Rectal smooth muscle tissue (tissue), 1 donor: ENCODE results near the gene TARBP1.

Experiments
- H3K27ac ChIP-seq: one replicate; pipeline ENCODE4 v1.7.0; 2013; ENCODE audit warnings: low read depth, low read length, inconsistent platforms
- H3K27me3 ChIP-seq: one replicate; pipeline ENCODE4 v1.7.0; 2013; ENCODE audit warnings: low read length; ENCODE audit not compliant: control insufficient read depth, insufficient read depth
- H3K36me3 ChIP-seq: one replicate; pipeline ENCODE4 v1.7.0; 2013; ENCODE audit warnings: low read length; ENCODE audit not compliant: control insufficient read depth, insufficient read depth
- H3K4me1 ChIP-seq: one replicate; pipeline ENCODE4 v1.7.0; 2013; ENCODE audit warnings: low read length; ENCODE audit not compliant: control insufficient read depth, insufficient read depth
- H3K4me3 ChIP-seq: one replicate; pipeline ENCODE4 v1.7.0; 2013; ENCODE audit warnings: low read length
- H3K9ac ChIP-seq: one replicate; pipeline ENCODE4 v1.7.0; 2013; ENCODE audit warnings: low read length

The TARBP1 gene

GRCh38 chr1:234486858-234487840, 8.2 kb upstream of the TARBP1 start:
- Histone ChIP-seq H3K4me3 (no peak overlapping the region), H3K9ac (no peak overlapping the region), H3K27ac (no peak overlapping the region), H3K27me3 (no peaks in the 10 kb centered on the region), H3K4me1 (peaks cover 6% of the 10 kb centered on the region), H3K36me3 (no peaks in the 10 kb centered on the region)

GRCh38 chr1:234484991-234485739, 6.2 kb upstream of the TARBP1 start:
- H3K36me3 ChIP-seq, result no peaks in the 10 kb centered on the region
- peaks cover 6% of the 10 kb centered on the region for H3K4me1 ChIP-seq
- no peak overlapping the region for H3K4me3 ChIP-seq
- no peak overlapping the region for H3K27ac ChIP-seq
- H3K27me3 ChIP-seq, result no peaks in the 10 kb centered on the region
- no peak overlapping the region for H3K9ac ChIP-seq

- H3K27ac ChIP-seq, result no peak overlapping the region
Observed at GRCh38 chr1:234484218-234484617, 5.2 kb upstream of the TARBP1 start.

GRCh38 chr1:234481771-234482170, 2.8 kb upstream of the TARBP1 start:
- H3K9ac ChIP-seq, result no peak overlapping the region
- H3K4me3 ChIP-seq, result no peak overlapping the region
- no peak overlapping the region for H3K27ac ChIP-seq
- no peaks in the 10 kb centered on the region for H3K27me3 ChIP-seq
- H3K4me1 ChIP-seq, result peaks cover 2% of the 10 kb centered on the region
- H3K36me3 ChIP-seq, result no peaks in the 10 kb centered on the region

More at GRCh38 chr1:234484218-234484617, 5.2 kb upstream of the TARBP1 start:
- Histone ChIP-seq H3K9ac (no peak overlapping the region), H3K4me1 (peaks cover 6% of the 10 kb centered on the region), H3K27me3 (no peaks in the 10 kb centered on the region), H3K36me3 (no peaks in the 10 kb centered on the region), H3K4me3 (no peak overlapping the region)

- Histone ChIP-seq H3K36me3 (no peaks in the 10 kb centered on the region), H3K4me3 (no peak overlapping the region), H3K27ac (no peak overlapping the region), H3K9ac (no peak overlapping the region), H3K27me3 (no peaks in the 10 kb centered on the region), H3K4me1 (peaks cover 2% of the 10 kb centered on the region)
Observed at GRCh38 chr1:234479866-234480265, 887 bp upstream of the TARBP1 start.

- H3K9ac ChIP-seq, result no peak overlapping the region
Observed at GRCh38 chr1:234479310-234479559, 256 bp upstream of the TARBP1 start.

GRCh38 chr1:234478152-234478480, 863 bp downstream of the TARBP1 start:
- peak overlapping the region; percentile 96 for H3K4me3 ChIP-seq
- H3K36me3 ChIP-seq, result no peaks in the 10 kb centered on the region
- H3K27me3 ChIP-seq, result no peaks in the 10 kb centered on the region
- peak overlapping the region; percentile 69 for H3K9ac ChIP-seq
- H3K4me1 ChIP-seq, result peaks cover 2% of the 10 kb centered on the region
- H3K27ac ChIP-seq, result peak overlapping the region; percentile 80

More at GRCh38 chr1:234479310-234479559, 256 bp upstream of the TARBP1 start:
- H3K27ac ChIP-seq, result peak overlapping the region; percentile 63
- peak overlapping the region; percentile 96 for H3K4me3 ChIP-seq
- H3K36me3 ChIP-seq, result no peaks in the 10 kb centered on the region
- H3K4me1 ChIP-seq, result peaks cover 2% of the 10 kb centered on the region
- H3K27me3 ChIP-seq, result no peaks in the 10 kb centered on the region

GRCh38 chr1:234477386-234478151, 1.4 kb downstream of the TARBP1 start:
- no peaks in the 10 kb centered on the region for H3K27me3 ChIP-seq
- H3K27ac ChIP-seq, result peak overlapping the region; percentile 80
- H3K4me1 ChIP-seq, result peaks cover 2% of the 10 kb centered on the region
- H3K9ac ChIP-seq, result peak overlapping the region; percentile 69
- peak overlapping the region; percentile 96 for H3K4me3 ChIP-seq
- no peaks in the 10 kb centered on the region for H3K36me3 ChIP-seq

GRCh38 chr1:234476172-234476571, 2.8 kb downstream of the TARBP1 start:
- no peaks in the 10 kb centered on the region for H3K36me3 ChIP-seq
- no peak overlapping the region for H3K9ac ChIP-seq
- no peaks in the 10 kb centered on the region for H3K27me3 ChIP-seq
- H3K4me3 ChIP-seq, result no peak overlapping the region
- peaks cover 2% of the 10 kb centered on the region for H3K4me1 ChIP-seq
- no peak overlapping the region for H3K27ac ChIP-seq

- H3K27me3 ChIP-seq, result no peaks in the 10 kb centered on the region
- H3K27ac ChIP-seq, result no peak overlapping the region
- peaks cover 2% of the 10 kb centered on the region for H3K4me1 ChIP-seq
- no peak overlapping the region for H3K9ac ChIP-seq
- H3K4me3 ChIP-seq, result no peak overlapping the region
- H3K36me3 ChIP-seq, result no peaks in the 10 kb centered on the region
Observed at GRCh38 chr1:234475167-234475793, 3.7 kb downstream of the TARBP1 start.

- H3K4me1 ChIP-seq, result peaks cover 2% of the 10 kb centered on the region
- H3K4me3 ChIP-seq, result no peak overlapping the region
- no peaks in the 10 kb centered on the region for H3K36me3 ChIP-seq
- H3K27me3 ChIP-seq, result no peaks in the 10 kb centered on the region
- H3K27ac ChIP-seq, result no peak overlapping the region
- no peak overlapping the region for H3K9ac ChIP-seq
Observed at GRCh38 chr1:234474375-234474774, 4.6 kb downstream of the TARBP1 start.

- Histone ChIP-seq H3K4me1 (peaks cover 2% of the 10 kb centered on the region), H3K9ac (no peak overlapping the region), H3K27ac (no peak overlapping the region)
Observed at GRCh38 chr1:234473118-234473517, 5.9 kb downstream of the TARBP1 start.

More at GRCh38 chr1:234473118-234473517, 5.9 kb downstream of the TARBP1 start:
- Histone ChIP-seq H3K36me3 (no peaks in the 10 kb centered on the region), H3K4me3 (no peak overlapping the region), H3K27me3 (no peaks in the 10 kb centered on the region)
